ENCODE measurements around the gene OTUD5. TPM values are rescaled to one million over a fixed set of nuclear protein-coding genes. Genes with fewer than 3 reads are reported as not detected.

Gene OTUD5
- total and polyA plus RNA-seq, 7 donors: 17.5 to 38.7 (median 28.3) TPM

DNA sequence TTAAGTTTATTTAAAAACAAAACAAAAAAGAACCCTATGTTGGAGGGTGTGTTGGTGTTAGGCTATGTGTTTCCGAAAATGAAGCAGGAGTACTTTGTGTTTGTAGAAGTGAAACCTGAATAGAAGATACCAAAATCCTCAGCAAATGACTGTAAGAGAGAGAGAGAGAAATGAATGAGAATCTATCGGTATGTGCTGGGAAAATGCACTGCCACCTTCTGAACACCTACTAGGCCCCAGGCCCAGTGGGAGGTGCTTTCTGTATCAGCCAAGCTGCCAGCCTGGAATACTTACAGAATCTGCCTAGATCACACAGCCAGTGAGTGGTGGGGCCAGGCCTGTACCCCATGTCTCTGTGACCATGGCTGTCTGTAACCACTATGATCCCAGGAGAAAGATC lies 23.6 kb downstream of the OTUD5 start:
- DNase-seq: no peak
- no peaks in the 10 kb centered on the region for H3K9me3 ChIP-seq
- no peaks in the 10 kb centered on the region for H3K27me3 ChIP-seq (ENCODE audit: insufficient read depth in 3 of 3, low read length in 2 of 3)
- intact Hi-C loops (cut with DNase I): no loop called here
- no peak for TF ChIP-seq CTCF (IDR thresholded peaks at IDR 0.05)
- 88 to 92% (median 91%) methylated on average over 2 of the region's 2 CpGs for WGBS, 3 donors
- peaks cover 3% of the 10 kb centered on the region for H3K4me1 ChIP-seq
- no peak overlapping the region for H3K4me3 ChIP-seq
- H3K36me3 ChIP-seq (ENCODE audit: insufficient read depth in 1 of 2, low read depth in 1 of 2): peaks cover 3 to 52% of the 10 kb centered on the region in 2 donors
- ATAC-seq: no peak
- H3K27ac ChIP-seq: no peak overlapping the region

DNA sequence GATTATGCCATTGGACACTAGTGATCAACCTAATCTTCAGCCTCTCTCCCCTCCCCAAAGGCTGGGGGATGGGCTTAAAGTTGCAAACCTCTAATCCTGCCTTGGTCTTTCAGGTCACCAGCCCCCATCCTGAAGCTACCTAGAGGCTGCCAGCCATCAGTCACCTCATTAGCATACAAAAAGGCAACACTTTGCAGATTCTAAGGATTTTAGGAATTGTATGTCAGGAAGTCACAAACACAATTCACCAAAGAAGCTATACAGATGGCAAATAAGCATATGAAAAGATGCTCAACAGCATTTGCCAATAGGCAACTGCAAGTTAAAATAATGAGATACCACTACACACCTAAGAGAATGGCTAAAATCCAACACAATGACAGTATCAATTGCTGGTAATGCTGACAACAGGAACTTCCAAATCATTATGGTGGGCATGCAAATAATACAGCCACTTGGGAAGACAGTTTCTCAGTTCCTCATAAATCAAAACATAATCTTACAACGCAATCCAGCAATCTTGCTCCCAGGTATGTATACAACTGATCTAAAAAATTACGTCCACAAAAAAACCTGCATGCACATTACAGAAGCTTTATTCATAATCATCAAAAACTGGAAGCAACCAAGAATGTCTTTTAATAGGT lies 29.5 kb downstream of the OTUD5 start:
- intact Hi-C loops (cut with DNase I): no loop called here
- no peak overlapping the region for H3K27ac ChIP-seq
- H3K4me3 ChIP-seq: no peak overlapping the region
- no peaks in the 10 kb centered on the region for H3K27me3 ChIP-seq (ENCODE audit: insufficient read depth in 3 of 3, low read length in 2 of 3)
- no peak for TF ChIP-seq CTCF (IDR thresholded peaks at IDR 0.05)
- H3K36me3 ChIP-seq (ENCODE audit: insufficient read depth in 1 of 2, low read depth in 1 of 2): peaks cover 2 to 67% of the 10 kb centered on the region in 2 donors
- no peak for ATAC-seq
- DNase-seq: no peak
- H3K4me1 ChIP-seq: no peaks in the 10 kb centered on the region
- H3K9me3 ChIP-seq: no peaks in the 10 kb centered on the region
- WGBS, 3 donors: 69 to 95% (median 90%) methylated on average over 2 of the region's 2 CpGs

DNA sequence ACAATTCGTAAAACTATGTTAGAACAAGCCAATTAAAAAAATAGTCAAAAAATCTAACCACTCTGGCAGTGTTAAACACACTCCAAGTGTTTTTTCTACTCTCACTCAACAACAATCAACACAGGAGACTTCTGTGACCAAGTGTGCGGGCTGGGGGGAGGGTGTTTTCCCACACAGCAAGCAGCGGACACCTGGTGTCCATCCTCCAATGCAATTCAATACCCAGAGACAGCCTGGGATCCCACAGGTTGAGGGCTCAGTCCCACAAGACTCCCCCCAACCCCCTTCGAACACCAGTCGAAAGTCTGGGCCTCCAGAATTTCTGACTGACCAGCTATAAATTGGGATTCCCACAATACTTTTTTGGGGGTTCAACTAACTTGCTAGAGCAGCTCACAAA lies 30.3 kb downstream of the OTUD5 start:
- H3K4me3 ChIP-seq: no peak overlapping the region
- DNase-seq (no peak), ATAC-seq (no peak)
- H3K27me3 ChIP-seq (ENCODE audit: insufficient read depth in 3 of 3, low read length in 2 of 3): no peaks in the 10 kb centered on the region
- H3K36me3 ChIP-seq (ENCODE audit: insufficient read depth in 1 of 2, low read depth in 1 of 2): peaks cover 2 to 67% of the 10 kb centered on the region in 2 donors
- WGBS, 3 donors: 55 to 88% (median 85%) methylated on average over 5 of the region's 5 CpGs
- H3K9me3 ChIP-seq: no peaks in the 10 kb centered on the region
- H3K4me1 ChIP-seq: no peaks in the 10 kb centered on the region
- no peak overlapping the region for H3K27ac ChIP-seq
- no peak for TF ChIP-seq CTCF (IDR thresholded peaks at IDR 0.05)
- intact Hi-C loops (cut with DNase I): no loop called here

DNA sequence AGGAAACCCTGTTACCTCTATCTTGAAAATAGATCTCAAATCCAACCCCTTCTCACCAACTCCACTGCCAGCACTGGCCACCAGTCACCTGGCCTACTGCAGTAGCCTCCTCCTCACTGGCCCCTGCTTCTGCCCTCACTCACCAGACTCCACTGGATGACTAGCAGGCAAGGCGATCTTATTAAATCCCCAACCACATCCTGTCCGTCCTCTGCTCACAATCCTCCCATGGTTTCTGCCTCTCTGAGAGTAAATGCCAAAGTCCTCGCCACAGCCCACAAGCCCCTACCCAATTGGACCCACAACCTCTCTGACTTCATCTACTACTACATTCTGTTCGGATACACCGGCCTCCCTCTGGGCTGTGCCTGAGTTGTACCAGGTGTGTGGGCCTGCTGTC lies 33.1 kb downstream of the OTUD5 start:
- H3K4me1 ChIP-seq: no peaks in the 10 kb centered on the region
- peaks cover 2 to 47% of the 10 kb centered on the region in 2 donors for H3K36me3 ChIP-seq (ENCODE audit: insufficient read depth in 1 of 2, low read depth in 1 of 2)
- DNase-seq (no peak), ATAC-seq (no peak)
- intact Hi-C loops (cut with DNase I): loop anchor here in 1 of 2 donors (5.0 kb wide), 1 partner anchor 33 kb away; the partner anchor contains the start of gene OTUD5
- H3K27ac ChIP-seq: no peak overlapping the region
- WGBS, 3 donors: 91 to 100% (median 93%) methylated on average over 5 of the region's 5 CpGs
- H3K27me3 ChIP-seq (ENCODE audit: insufficient read depth in 3 of 3, low read length in 2 of 3): no peaks in the 10 kb centered on the region
- H3K4me3 ChIP-seq: no peak overlapping the region
- no peak for TF ChIP-seq CTCF (IDR thresholded peaks at IDR 0.05)
- H3K9me3 ChIP-seq: no peaks in the 10 kb centered on the region

DNA sequence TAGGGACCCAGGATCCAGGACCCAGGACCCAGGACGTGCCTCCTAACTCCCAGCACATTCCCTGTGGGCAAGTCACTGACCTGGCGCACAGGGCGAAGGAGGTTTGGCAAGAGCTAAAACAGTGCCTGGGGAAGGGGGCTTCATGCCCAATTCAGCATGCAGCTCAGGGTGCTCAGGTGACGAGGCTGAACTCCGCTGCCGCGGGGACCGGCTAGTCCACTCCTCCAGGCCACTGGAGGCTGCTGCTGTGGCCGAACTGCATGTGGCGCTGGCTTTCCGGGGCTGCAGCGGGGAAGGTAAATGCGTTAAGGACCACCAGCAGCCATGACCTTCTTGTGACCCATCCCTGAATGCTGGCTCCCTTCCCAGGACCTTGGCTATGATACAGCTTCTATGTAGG lies 33.6 kb downstream of the OTUD5 start:
- Histone ChIP-seq H3K4me3 (no peak overlapping the region), H3K9me3 (no peaks in the 10 kb centered on the region), H3K4me1 (no peaks in the 10 kb centered on the region), H3K27ac (no peak overlapping the region), H3K36me3 (ENCODE audit: insufficient read depth in 1 of 2, low read depth in 1 of 2) (peaks cover 2 to 47% of the 10 kb centered on the region in 2 donors), H3K27me3 (ENCODE audit: insufficient read depth in 3 of 3, low read length in 2 of 3) (no peaks in the 10 kb centered on the region)
- DNase-seq (no peak), ATAC-seq (no peak)
- 86 to 88% (median 86%) methylated on average over 9 to 13 of the region's 13 CpGs for WGBS, 3 donors
- no peak for TF ChIP-seq CTCF (IDR thresholded peaks at IDR 0.05)
- intact Hi-C loops (cut with DNase I): loop anchor here in 1 of 2 donors (5.0 kb wide), 1 partner anchor 34 kb away; the partner anchor contains the start of gene OTUD5
